GM18951 (cell line): ENCODE data around the gene FKBP7.
"Not testable (repeated sequence)": the region's sequence is repeated elsewhere in the genome, so short reads cannot be mapped to it uniquely, and the experiment has no call there.

Source experiments
- POLR2A ChIP-seq: IDR thresholded peaks from 4 replicates; pipeline ENCODE4 v1.6.1; 2011; ENCODE audit warnings: mild to moderate bottlenecking; ENCODE audit not compliant: insufficient read length, insufficient read depth; ENCODE audit errors: extremely low read depth
- in situ Hi-C: fragments of 300-500 bp; cut with MboI; formaldehyde crosslinking; loops from one replicate; pipeline ENCODE4 v1.12.0; 2022; ENCODE audit warnings: low sequenced_read_pairs, mixed read lengths, inconsistent platforms; ENCODE audit not compliant: unreplicated experiment

FKBP7 gene

DNA sequence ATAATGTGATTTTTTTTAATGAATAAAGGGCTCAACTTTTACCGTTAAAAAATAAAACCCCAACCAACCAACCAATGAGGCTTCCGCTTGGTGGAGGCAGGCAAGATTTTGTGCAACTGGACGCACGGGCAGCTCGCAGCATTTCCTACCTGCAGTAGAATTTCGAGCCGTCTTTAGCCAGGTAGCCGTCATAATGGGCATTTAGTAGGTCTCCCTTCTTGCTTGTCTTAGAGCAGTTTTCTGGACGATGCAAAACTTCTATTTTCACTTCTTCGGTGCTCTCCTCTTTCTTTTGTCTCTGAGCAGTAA, 316 bp downstream of the FKBP7 start:
- no peak for TF ChIP-seq POLR2A

DNA sequence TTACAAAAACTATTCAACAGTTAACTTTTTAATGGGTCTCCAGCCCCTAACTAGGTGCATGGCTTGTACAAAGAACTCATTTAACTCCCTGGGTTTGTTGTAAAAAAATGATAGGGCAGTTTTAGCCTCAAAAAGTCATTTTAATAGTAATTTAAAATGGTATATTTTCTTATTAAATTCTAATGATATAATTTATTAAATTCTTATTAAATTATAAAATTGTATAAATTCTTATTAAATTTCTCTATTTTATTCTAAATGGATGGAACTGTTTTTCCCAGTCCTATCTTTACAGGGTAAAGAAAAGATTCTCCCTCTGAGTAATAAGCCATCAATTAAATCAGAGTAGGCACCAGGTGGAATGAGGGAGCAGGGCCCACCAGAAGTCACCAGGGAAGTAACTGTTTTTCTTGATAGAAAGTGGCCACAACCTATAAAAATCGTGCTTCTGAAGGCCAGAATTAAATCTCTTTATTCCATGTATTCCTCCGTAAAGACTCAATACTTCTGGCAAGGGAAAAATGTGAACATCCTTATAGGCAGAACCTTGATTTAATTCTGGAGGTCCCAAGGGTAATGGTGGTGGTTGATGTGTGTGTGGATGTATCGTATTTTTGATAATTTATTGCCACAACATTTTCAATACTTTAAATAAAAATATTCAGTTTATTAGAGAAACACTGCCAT, 814 bp downstream of the FKBP7 start:
- in situ Hi-C loops = no loop called here
- no peak for TF ChIP-seq POLR2A

More for the DNA sequence above, 316 bp downstream of the FKBP7 start:
- in situ Hi-C loops = no loop called here

DNA sequence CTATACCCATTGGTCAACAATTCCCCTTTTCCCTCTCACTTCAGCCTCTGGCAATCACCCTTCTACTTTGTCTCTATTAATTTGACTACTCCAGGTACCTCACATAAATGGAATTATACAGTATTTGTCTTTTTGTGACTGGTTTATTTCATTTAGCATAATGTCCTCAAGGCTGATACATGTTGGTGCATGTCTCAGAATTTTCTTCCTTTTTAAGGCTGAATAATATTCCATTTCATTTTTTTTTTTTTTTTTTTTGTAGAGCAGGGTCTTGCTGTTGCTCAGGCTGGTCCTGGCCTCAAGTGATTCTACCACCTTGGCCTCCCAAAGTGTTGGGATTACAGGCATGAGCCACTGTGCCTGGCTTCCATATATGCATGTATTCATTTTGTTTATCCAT, 1.9 kb downstream of the FKBP7 start:
- in situ Hi-C loops = no loop called here
- TF ChIP-seq POLR2A = no peak

DNA sequence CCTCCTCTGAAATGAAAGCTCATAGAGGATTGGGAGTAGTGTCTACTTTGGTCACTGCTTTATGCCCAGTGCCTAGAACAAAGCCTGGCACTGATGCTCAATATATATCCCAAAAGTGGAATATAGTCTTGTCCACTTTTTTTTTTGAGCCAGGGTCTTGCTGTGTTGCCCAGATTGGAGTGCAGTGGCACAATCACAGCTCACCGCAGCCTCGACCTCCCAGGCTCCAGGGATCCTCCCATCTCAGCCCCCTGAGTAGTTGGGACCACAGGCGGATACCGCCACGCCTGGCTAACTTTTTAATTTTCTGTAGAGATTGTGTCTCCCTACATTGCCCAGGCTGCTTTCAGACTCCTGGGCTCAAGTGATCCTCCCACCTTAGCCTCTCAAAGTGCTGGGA, 3.8 kb downstream of the FKBP7 start:
- in situ Hi-C loops = no loop called here
- TF ChIP-seq POLR2A = no peak

DNA sequence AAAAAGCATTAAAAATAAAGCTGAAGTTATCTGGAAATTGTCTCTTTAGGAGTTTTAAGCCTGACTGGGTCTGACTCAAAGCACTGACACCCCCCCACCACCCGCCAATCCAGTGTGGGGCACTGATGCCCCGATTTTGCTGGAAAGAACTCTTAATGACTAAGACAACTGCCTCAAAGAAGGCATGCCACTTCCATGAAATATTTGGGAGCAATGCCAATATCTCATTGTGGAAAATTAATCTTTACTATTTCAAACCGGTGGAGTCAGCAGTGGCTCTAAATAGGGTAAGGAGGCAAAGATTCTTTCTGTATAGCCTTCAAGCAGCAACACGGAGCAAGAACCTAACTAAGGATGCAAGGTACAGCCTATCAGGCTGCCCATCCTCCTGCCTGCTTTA, 4.5 kb downstream of the FKBP7 start:
- in situ Hi-C loops = no loop called here

DNA sequence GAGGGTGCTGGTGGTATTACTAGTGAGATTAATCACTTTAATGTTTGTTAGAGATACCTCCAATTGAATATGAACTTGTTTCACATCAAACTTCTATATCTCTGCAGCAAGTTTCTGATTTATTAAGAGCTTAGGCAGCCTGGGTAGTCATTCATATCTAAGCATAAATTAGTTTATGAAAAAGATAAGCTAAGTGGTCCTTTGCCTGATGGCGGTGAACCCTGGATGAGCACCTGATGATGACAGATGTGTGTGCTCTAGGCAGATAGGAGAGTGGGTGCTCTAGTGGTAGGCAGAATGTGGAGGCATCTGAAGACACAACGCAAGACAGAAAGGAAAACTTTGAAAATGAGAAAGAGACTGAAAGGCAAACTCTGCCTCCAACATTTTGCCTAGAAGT, 5.0 kb downstream of the FKBP7 start:
- in situ Hi-C loops = no loop called here

More for the DNA sequence above, 4.5 kb downstream of the FKBP7 start:
- TF ChIP-seq POLR2A = no peak

DNA sequence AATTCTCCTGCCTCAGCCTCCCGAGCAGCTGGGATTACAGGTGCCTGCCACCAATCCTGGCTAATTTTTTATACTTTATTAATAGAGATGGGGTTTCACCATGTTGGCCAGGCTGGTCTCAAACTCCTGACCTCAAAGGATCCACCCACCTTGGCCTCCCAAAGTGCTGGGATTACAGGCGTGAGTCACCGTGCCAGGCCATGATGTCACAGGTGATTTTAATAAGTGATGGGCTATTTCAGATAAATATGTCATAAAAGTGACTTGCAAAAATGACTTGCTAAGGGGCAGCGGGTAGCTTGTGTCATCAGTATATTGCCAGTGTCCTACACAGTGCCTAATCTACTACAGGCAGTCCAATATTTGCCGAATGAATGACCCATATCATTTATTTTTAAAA, 7.1 kb downstream of the FKBP7 start:
- in situ Hi-C loops = not testable (repeated sequence)

More for the DNA sequence above, 5.0 kb downstream of the FKBP7 start:
- no peak for TF ChIP-seq POLR2A

DNA sequence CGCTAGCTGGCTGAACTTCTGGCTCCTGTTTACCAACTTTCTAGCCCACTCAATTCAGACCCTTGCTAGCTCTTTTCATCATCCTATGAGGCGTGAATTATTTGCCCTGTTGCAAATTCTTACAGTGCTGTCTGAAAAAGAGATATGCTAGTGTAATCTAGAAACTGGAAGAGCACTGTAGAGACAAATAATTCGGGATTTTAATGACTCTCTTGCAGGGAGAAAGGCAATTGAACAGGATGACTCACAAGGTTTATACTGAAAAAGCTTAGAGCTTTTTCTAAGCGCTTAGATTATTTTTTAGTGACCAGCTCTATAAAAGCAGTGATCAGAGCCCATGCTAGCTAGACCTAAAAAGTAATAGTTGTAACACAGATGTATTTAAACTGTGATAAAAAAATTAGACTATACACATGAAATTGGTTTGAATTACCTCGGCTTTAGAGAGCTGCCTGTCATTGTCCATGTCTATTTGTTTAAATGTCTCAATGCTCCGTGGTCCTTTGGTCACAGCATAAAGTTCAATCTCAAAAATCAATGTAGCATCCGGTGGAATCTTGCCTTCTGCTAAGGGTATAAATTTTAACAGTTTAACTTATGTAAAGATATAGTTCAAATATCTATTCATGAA, 9.1 kb downstream of the FKBP7 start:
- TF ChIP-seq POLR2A = no peak
- in situ Hi-C loops = no loop called here

DNA sequence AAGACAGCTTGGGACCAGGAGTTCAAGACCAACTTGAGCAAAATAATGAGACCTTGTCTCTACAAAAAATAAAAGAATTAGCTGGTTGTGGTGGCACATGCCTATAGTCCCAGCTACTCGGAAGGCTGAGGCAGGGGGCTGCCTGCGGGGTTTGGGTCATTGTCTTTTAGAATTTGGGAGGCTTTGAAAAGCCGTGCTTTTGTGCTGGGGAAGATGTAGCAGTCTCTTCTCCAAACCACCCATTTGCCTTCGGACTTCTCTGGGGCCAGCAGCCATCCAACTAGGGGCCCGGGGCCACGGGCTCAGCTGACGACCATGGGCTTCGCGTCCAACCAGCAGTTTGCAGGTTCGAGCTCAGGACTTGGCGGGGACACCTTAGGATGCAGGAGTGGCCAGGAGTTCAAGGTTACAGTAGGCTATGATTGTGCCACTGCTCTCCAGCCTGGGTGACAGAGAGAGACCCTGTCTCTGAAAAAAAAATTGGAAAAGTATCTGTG, 21.0 kb downstream of the FKBP7 start:
- in situ Hi-C loops = no loop called here
- no peak for TF ChIP-seq POLR2A

DNA sequence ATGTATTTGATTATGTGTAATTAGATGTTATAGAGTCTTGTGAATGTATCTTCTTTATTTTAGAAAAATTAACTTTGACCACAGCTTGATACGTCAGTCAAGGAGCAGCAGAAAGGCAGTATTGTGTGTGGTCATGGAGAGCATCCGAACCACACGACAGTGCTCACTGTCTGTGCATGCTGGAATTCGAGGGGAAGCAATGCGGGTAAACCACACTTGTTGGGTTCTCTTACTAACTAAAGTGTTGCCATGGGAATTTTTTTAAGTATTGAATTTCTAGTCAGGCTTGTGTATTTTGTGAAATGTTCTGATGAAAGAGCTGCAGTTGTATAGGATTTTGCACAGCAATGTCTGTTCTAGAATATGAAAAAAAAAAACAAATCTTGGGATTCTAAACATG, 22.5 kb downstream of the FKBP7 start:
- in situ Hi-C loops = no loop called here
- no peak for TF ChIP-seq POLR2A

DNA sequence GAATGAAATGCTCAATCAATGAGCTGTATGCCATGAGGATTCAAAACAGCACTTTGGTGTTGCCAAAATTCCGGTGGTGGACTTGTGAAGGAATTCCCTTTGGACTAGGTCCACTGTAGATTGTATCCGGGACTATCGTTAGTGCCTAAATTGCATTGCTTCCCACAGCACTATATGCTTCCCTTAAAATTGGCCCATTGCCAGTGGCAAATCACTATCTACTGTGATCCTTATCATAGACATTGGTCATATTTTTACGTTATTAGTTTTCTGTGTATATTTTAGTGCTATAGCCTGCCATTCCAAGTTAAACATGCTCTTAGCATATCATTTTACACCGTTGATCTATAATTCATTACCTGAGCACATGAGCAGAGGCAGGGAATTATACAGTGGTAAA, 25.5 kb downstream of the FKBP7 start:
- in situ Hi-C loops = no loop called here
- no peak for TF ChIP-seq POLR2A

DNA sequence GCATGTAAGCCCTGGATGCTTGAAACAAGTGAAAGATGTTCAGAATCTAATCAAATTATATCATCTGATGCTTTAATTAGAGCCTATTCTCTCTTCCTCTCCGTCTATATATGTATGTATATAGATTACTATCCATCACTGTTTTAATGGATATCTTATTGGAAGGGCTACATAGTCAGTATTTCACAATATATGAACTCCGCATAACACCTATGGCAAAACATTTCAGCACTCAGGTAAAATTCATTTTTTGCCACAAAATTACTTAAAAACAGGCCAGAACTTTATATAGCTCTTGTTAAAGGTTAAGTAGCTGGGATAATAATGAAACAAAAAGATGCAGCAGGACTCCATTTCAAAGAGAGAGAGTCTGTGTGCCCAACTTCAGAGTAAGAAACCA, 26.1 kb downstream of the FKBP7 start:
- TF ChIP-seq POLR2A = no peak
- in situ Hi-C loops = no loop called here

DNA sequence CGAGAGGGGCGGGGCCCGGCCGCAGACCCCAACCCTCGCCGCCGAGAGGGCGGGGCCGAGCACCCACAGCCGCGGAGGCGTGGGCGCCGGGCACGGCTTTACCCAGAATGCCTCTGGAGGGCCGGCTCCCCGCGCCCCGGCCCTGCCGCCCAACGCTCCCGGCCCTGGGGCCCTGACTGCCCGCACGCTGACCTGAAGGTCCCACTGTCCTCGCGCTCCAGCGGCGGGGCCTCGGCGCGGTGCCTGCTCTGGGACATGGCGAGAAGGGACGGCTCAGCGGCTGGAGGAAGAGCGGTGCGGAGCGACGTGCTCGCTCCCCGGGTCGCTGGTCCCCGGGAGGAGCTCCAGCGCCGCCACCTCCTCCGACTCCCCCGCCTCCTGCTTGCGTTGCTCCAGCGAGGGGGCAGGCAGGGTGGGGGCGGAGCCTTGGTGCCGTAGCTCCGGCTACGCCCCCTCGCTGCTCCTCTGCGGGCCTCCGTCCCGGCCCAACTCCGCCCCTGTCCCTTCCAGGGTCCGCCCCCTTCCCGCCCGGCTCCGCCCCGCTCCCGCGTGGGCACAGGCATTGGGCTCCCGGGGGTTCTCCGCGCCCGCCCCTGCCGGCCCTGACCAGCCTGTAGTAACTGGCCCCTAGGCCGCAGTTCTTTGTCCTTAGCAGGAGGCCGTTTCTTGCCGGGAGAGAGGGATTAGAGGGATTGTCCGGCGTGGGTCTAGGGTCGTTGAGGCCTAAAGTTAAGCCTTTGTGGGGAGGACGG, 27.4 kb downstream of the FKBP7 start, which contains the start of the genes PJVK and PRKRA:
PJVK (plus strand) TSS at position 605 of the 752 bp plus-strand sequence. CDS start 2,032 bp downstream, outside the sequence.
PRKRA (minus strand) TSS at position 402 of the 752 bp plus-strand sequence; CDS start at position 257, 145 bp downstream.
- TF ChIP-seq POLR2A = peak; percentile 95
- in situ Hi-C loops = no loop called here

DNA sequence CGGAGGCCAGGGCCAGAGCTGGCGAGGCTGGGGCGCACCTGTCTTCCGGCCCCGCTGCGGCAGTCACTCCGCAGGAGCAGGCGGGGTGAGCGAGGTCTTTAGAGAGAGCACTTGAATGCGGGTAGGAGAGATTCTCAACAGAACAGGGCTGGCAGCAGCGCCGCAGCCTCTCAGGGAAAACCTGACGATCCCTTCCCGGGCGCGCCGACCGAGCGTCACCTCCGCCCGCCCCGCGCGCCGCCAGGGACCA, 28.0 kb downstream of the FKBP7 start:
- TF ChIP-seq POLR2A = no peak
- in situ Hi-C loops = no loop called here
